Measurements from ENCODE around the gene TXN2. TPM values are rescaled to one million over a fixed set of nuclear protein-coding genes. Genes with fewer than 3 reads are reported as not detected.
A peak's percentile ranks its signal among the peaks of the same experiment; 100 is the strongest.
"Not testable (repeated sequence)": the region's sequence is repeated elsewhere in the genome, so short reads cannot be mapped to it uniquely, and the experiment has no call there.

TXN2 gene
- total RNA-seq, 1 experiment from 2014 or later, result 95.1 TPM

GRCh38 chr22:36528341-36528740 is 46.9 kb upstream of the TXN2 start:
- H3K4me3 ChIP-seq, result peak overlapping the region; percentile 90
- ChIA-PET POLR2A (ENCODE audit: unreplicated experiment) (interaction anchor here (0.7 kb wide), 2 partner anchors 77 to 1489 kb away, joined by 3 to 7 read pairs; no protein-coding TSS in a partner anchor), CTCF (interaction anchor here (0.6 kb wide), 2 partner anchors 228 to 690 kb away, joined by 3 to 4 read pairs; no protein-coding TSS in a partner anchor)
- H3K9me2 ChIP-seq (ENCODE audit: insufficient read depth), result no peaks in the 10 kb centered on the region
- no peaks in the 10 kb centered on the region for H3K27me3 ChIP-seq (ENCODE audit: insufficient read depth, low read depth)
- intact Hi-C loops (cut with micrococcal nuclease; ENCODE audit: unreplicated experiment), result loop anchor here (5.0 kb wide), 1 partner anchor 46 kb away; the partner anchor contains the start of gene TXN2
- TF ChIP-seq EZH2 (IDR thresholded peaks at IDR 0.05; ENCODE audit: low read depth), result no peak
- TF ChIP-seq, protein P1, sequence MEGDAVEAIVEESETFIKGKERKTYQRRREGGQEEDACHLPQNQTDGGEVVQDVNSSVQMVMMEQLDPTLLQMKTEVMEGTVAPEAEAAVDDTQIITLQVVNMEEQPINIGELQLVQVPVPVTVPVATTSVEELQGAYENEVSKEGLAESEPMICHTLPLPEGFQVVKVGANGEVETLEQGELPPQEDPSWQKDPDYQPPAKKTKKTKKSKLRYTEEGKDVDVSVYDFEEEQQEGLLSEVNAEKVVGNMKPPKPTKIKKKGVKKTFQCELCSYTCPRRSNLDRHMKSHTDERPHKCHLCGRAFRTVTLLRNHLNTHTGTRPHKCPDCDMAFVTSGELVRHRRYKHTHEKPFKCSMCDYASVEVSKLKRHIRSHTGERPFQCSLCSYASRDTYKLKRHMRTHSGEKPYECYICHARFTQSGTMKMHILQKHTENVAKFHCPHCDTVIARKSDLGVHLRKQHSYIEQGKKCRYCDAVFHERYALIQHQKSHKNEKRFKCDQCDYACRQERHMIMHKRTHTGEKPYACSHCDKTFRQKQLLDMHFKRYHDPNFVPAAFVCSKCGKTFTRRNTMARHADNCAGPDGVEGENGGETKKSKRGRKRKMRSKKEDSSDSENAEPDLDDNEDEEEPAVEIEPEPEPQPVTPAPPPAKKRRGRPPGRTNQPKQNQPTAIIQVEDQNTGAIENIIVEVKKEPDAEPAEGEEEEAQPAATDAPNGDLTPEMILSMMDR (conservative IDR thresholded peaks at IDR 0.05), result no peak
- peak overlapping the region; percentile 84 for H3K4me2 ChIP-seq
- H2AFZ ChIP-seq, result peak overlapping the region; percentile 86
- no peak for DNase-seq
- H3K36me3 ChIP-seq (ENCODE audit: low read depth), result peaks cover 44% of the 10 kb centered on the region
- peaks cover 25% of the 10 kb centered on the region for H3K4me1 ChIP-seq (replicated peaks; ENCODE audit: insufficient read depth)
- peaks cover 66% of the 10 kb centered on the region for H3F3A ChIP-seq (ENCODE audit: insufficient read depth, low read depth)
- H3K27ac ChIP-seq, result peak overlapping the region; percentile 96
- H3K9me3 ChIP-seq (ENCODE audit: insufficient read depth, low read depth), result no peaks in the 10 kb centered on the region
- no TSS peak for BruUV-seq (replicated peaks)
- H3K79me2 ChIP-seq (ENCODE audit: low read depth), result peaks cover 52% of the 10 kb centered on the region
- peaks cover 40% of the 10 kb centered on the region for H4K20me1 ChIP-seq (ENCODE audit: insufficient read depth)

DNA sequence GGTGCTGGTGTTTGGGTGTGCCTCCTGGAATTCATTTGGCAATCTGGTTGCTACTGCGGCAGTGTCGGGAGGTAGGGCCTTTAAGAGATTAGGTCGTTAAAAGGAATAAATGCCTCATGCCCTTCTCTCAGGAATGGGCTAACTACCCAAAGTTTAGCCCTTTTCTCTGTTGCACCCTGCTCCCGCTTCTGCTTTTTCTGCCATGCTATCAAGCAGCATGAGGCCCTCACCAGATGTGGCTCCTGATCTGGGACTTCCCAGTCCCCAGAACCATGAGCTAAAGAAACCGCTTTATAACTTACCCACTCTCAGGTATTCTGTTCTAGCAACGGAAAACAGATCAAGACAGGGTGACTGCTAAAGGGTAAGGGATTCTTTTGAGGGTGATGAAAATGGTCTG is 41.2 kb upstream of the TXN2 start:
- ChIA-PET CTCF (interaction anchor here (1.0 kb wide), 1 partner anchor 11 kb away, joined by 3 read pairs; no protein-coding TSS in a partner anchor), POLR2A (ENCODE audit: unreplicated experiment) (no interaction called here)
- Histone ChIP-seq H3F3A (ENCODE audit: insufficient read depth, low read depth) (peaks cover 90% of the 10 kb centered on the region), H3K9me2 (ENCODE audit: insufficient read depth) (no peaks in the 10 kb centered on the region), H3K27ac (no peak overlapping the region), H3K4me3 (no peak overlapping the region), H3K27me3 (ENCODE audit: insufficient read depth, low read depth) (no peaks in the 10 kb centered on the region), H3K4me2 (no peak overlapping the region), H3K9me3 (ENCODE audit: insufficient read depth, low read depth) (no peaks in the 10 kb centered on the region), H2AFZ (no peak overlapping the region), H3K79me2 (ENCODE audit: low read depth) (peaks cover 58% of the 10 kb centered on the region), H3K4me1 (replicated peaks; ENCODE audit: insufficient read depth) (peaks cover 11% of the 10 kb centered on the region), H3K36me3 (ENCODE audit: low read depth) (peaks cover 94% of the 10 kb centered on the region), H4K20me1 (ENCODE audit: insufficient read depth) (peaks cover 78% of the 10 kb centered on the region)
- TF ChIP-seq, protein P1 (conservative IDR thresholded peaks at IDR 0.05), result no peak
- no peak for TF ChIP-seq EZH2 (IDR thresholded peaks at IDR 0.05; ENCODE audit: low read depth)
- intact Hi-C loops (cut with micrococcal nuclease; ENCODE audit: unreplicated experiment), result no loop called here
- no peak for DNase-seq
- no TSS peak for BruUV-seq (replicated peaks)

GRCh38 chr22:36520423-36520822 is 39.0 kb upstream of the TXN2 start:
- POLR2A ChIA-PET (ENCODE audit: unreplicated experiment), result no interaction called here
- no peak for TF ChIP-seq EZH2 (IDR thresholded peaks at IDR 0.05; ENCODE audit: low read depth)
- TF ChIP-seq, protein P1 (conservative IDR thresholded peaks at IDR 0.05), result no peak
- H3K27me3 ChIP-seq (ENCODE audit: insufficient read depth, low read depth), result no peaks in the 10 kb centered on the region
- peaks cover 35% of the 10 kb centered on the region for H3K79me2 ChIP-seq (ENCODE audit: low read depth)
- H3K27ac ChIP-seq, result no peak overlapping the region
- DNase-seq, result no peak
- H4K20me1 ChIP-seq (ENCODE audit: insufficient read depth), result peaks cover 64% of the 10 kb centered on the region
- peaks cover 83% of the 10 kb centered on the region for H3F3A ChIP-seq (ENCODE audit: insufficient read depth, low read depth)
- no peak overlapping the region for H3K4me3 ChIP-seq
- no peak overlapping the region for H3K4me2 ChIP-seq
- H3K9me3 ChIP-seq (ENCODE audit: insufficient read depth, low read depth), result no peaks in the 10 kb centered on the region
- BruUV-seq (replicated peaks), result no TSS peak
- CTCF ChIA-PET, result no interaction called here
- H3K4me1 ChIP-seq (replicated peaks; ENCODE audit: insufficient read depth), result no peaks in the 10 kb centered on the region
- no peak overlapping the region for H2AFZ ChIP-seq
- intact Hi-C loops (cut with micrococcal nuclease; ENCODE audit: unreplicated experiment), result no loop called here
- H3K9me2 ChIP-seq (ENCODE audit: insufficient read depth), result no peaks in the 10 kb centered on the region
- peaks cover 94% of the 10 kb centered on the region for H3K36me3 ChIP-seq (ENCODE audit: low read depth)

- H3K4me1 ChIP-seq (replicated peaks; ENCODE audit: insufficient read depth); BruUV-seq (replicated peaks); H3K4me2 ChIP-seq; DNase-seq; POLR2A ChIA-PET (ENCODE audit: unreplicated experiment); H2AFZ ChIP-seq; H3K9me3 ChIP-seq (ENCODE audit: insufficient read depth, low read depth); H3K27me3 ChIP-seq (ENCODE audit: insufficient read depth, low read depth); H3K27ac ChIP-seq; CTCF ChIA-PET; H3K9me2 ChIP-seq (ENCODE audit: insufficient read depth); H3K4me3 ChIP-seq; intact Hi-C loops (cut with micrococcal nuclease; ENCODE audit: unreplicated experiment): not testable (repeated sequence)
- Histone ChIP-seq H4K20me1 (ENCODE audit: insufficient read depth) (peaks cover 63% of the 10 kb centered on the region), H3K36me3 (ENCODE audit: low read depth) (peaks cover 93% of the 10 kb centered on the region), H3F3A (ENCODE audit: insufficient read depth, low read depth) (peaks cover 83% of the 10 kb centered on the region), H3K79me2 (ENCODE audit: low read depth) (peaks cover 31% of the 10 kb centered on the region)
Measured at GRCh38 chr22:36519906-36520305, 38.5 kb upstream of the TXN2 start.
